ENCODE measurements around the gene ITGB7.
"Not testable (repeated sequence)": the region's sequence is repeated elsewhere in the genome, so short reads cannot be mapped to it uniquely, and the experiment has no call there.

ITGB7 gene

GRCh38 chr12:53180220-53180930, 26.7 kb downstream of the ITGB7 start, which contains the start of the genes CSAD and ZNF740:
CSAD (minus strand) TSS chr12:53180925; CDS start chr12:53173470, 7,455 bp downstream.
ZNF740 (plus strand) TSS chr12:53180722; CDS start chr12:53181984, 1,262 bp downstream.
- peak; percentile 97 for DNase-seq (ENCODE audit: low spot score)

GRCh38 chr12:53179687-53180219, 27.3 kb downstream of the ITGB7 start:
- peak; percentile 53 for DNase-seq (ENCODE audit: low spot score)

- DNase-seq (ENCODE audit: low spot score): not testable (repeated sequence)
Measured at GRCh38 chr12:53178803-53179202, 28.2 kb downstream of the ITGB7 start.

- not testable (repeated sequence) for DNase-seq (ENCODE audit: low spot score)
Measured at GRCh38 chr12:53177447-53177846, 29.6 kb downstream of the ITGB7 start.

- no peak for DNase-seq (ENCODE audit: low spot score)
Measured at GRCh38 chr12:53176750-53177149, 30.3 kb downstream of the ITGB7 start.

GRCh38 chr12:53174881-53175491, 32.1 kb downstream of the ITGB7 start:
- DNase-seq (ENCODE audit: low spot score): no peak

GRCh38 chr12:53173085-53173715, 33.9 kb downstream of the ITGB7 start:
- no peak for DNase-seq (ENCODE audit: low spot score)

- DNase-seq (ENCODE audit: low spot score): no peak
Measured at GRCh38 chr12:53172352-53172751, 34.7 kb downstream of the ITGB7 start.

GRCh38 chr12:53171725-53172329, 35.2 kb downstream of the ITGB7 start:
- DNase-seq (ENCODE audit: low spot score): no peak

GRCh38 chr12:53170876-53171724, 36.0 kb downstream of the ITGB7 start:
- DNase-seq (ENCODE audit: low spot score): no peak

- no peak for DNase-seq (ENCODE audit: low spot score)
Measured at GRCh38 chr12:53170215-53170614, 36.8 kb downstream of the ITGB7 start.

- no peak for DNase-seq (ENCODE audit: low spot score)
Measured at GRCh38 chr12:53169644-53170043, 37.4 kb downstream of the ITGB7 start.

- DNase-seq (ENCODE audit: low spot score): no peak
Measured at GRCh38 chr12:53166837-53167236, 40.2 kb downstream of the ITGB7 start.

- not testable (repeated sequence) for DNase-seq (ENCODE audit: low spot score)
Measured at GRCh38 chr12:53163008-53163407, 44.0 kb downstream of the ITGB7 start.

GRCh38 chr12:53161119-53161911, 45.7 kb downstream of the ITGB7 start:
- DNase-seq (ENCODE audit: low spot score): no peak

GRCh38 chr12:53160673-53161072, 46.4 kb downstream of the ITGB7 start:
- DNase-seq (ENCODE audit: low spot score): no peak

GRCh38 chr12:53160000-53160399, 47.1 kb downstream of the ITGB7 start:
- DNase-seq (ENCODE audit: low spot score): no peak

- peak; percentile 82 for DNase-seq (ENCODE audit: low spot score)
Measured at GRCh38 chr12:53159195-53159839, 47.7 kb downstream of the ITGB7 start.

- no peak for DNase-seq (ENCODE audit: low spot score)
Measured at GRCh38 chr12:53152390-53152789, 54.7 kb downstream of the ITGB7 start.

- DNase-seq (ENCODE audit: low spot score): no peak
Measured at GRCh38 chr12:53151039-53151438, 56.0 kb downstream of the ITGB7 start.

Data from left forelimb (tissue), 1 donor.